ENCODE data around the gene BLM. TPM values are rescaled to one million over a fixed set of nuclear protein-coding genes. Genes with fewer than 3 reads are reported as not detected.

The BLM gene
- polyA plus RNA-seq, 1 of the 3 experiments (the other 2 are of a cell fraction) = 2.7 TPM

DNA sequence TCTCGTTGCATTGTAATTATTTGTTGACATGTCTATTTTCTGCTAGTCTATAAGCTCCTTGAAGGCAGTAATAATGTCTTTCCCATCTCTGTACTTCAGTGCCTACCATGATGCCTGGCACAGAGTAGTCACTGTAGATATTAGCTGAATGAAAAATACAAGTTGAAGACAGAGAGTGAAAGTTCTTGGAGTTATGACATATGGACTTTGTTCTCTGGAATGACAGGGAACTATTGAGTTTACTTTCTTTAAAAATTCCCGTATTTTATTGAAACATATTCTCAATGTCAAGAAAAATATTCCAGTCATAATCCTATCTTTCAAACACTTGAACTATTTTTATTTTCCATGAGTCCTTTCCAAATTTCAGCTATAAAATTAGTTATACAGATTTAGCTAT lies 3.0 kb downstream of the BLM start:
- TF ChIP-seq TEAD4 (IDR thresholded peaks at IDR 0.05; ENCODE audit: borderline replicate concordance, insufficient read depth) (no peak), MAX (IDR thresholded peaks at IDR 0.05; ENCODE audit: low read depth) (no peak), SIN3A (IDR thresholded peaks at IDR 0.05; ENCODE audit: borderline replicate concordance, low read depth, low read length) (no peak), EP300 (IDR thresholded peaks at IDR 0.05; ENCODE audit: borderline replicate concordance in 1 of 2, low read depth in 1 of 2, low read length in 1 of 2) (no peak), POLR2AphosphoS5 (IDR thresholded peaks at IDR 0.05; ENCODE audit: low read depth, low read length) (no peak), IRF3 (IDR thresholded peaks at IDR 0.05; ENCODE audit: low read depth, low read length) (no peak), RCOR1 (IDR thresholded peaks at IDR 0.05; ENCODE audit: low read length) (no peak), FOXJ3 (CRISPR knock-in tag; IDR thresholded peaks at IDR 0.05) (no peak), USF1 (IDR thresholded peaks at IDR 0.05; ENCODE audit: borderline replicate concordance, low read depth) (no peak), RFX5 (IDR thresholded peaks at IDR 0.05; ENCODE audit: low read length) (no peak), GATA2 (CRISPR knock-in tag; IDR thresholded peaks at IDR 0.05) (no peak), TAF1 (IDR thresholded peaks at IDR 0.05; ENCODE audit: borderline replicate concordance, low read depth, low read length) (no peak), JUND (IDR thresholded peaks at IDR 0.05) (no peak), CHD2 (IDR thresholded peaks at IDR 0.05; ENCODE audit: low read length, partially characterized antibody) (no peak), GABPA (IDR thresholded peaks at IDR 0.05; ENCODE audit: low read depth) (no peak)
- TF ChIP-seq, protein P1, sequence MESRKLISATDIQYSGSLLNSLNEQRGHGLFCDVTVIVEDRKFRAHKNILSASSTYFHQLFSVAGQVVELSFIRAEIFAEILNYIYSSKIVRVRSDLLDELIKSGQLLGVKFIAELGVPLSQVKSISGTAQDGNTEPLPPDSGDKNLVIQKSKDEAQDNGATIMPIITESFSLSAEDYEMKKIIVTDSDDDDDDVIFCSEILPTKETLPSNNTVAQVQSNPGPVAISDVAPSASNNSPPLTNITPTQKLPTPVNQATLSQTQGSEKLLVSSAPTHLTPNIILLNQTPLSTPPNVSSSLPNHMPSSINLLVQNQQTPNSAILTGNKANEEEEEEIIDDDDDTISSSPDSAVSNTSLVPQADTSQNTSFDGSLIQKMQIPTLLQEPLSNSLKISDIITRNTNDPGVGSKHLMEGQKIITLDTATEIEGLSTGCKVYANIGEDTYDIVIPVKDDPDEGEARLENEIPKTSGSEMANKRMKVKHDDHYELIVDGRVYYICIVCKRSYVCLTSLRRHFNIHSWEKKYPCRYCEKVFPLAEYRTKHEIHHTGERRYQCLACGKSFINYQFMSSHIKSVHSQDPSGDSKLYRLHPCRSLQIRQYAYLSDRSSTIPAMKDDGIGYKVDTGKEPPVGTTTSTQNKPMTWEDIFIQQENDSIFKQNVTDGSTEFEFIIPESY (IDR thresholded peaks at IDR 0.05; ENCODE audit: borderline replicate concordance, low read depth) = no peak
- TF ChIP-seq, protein P2, sequence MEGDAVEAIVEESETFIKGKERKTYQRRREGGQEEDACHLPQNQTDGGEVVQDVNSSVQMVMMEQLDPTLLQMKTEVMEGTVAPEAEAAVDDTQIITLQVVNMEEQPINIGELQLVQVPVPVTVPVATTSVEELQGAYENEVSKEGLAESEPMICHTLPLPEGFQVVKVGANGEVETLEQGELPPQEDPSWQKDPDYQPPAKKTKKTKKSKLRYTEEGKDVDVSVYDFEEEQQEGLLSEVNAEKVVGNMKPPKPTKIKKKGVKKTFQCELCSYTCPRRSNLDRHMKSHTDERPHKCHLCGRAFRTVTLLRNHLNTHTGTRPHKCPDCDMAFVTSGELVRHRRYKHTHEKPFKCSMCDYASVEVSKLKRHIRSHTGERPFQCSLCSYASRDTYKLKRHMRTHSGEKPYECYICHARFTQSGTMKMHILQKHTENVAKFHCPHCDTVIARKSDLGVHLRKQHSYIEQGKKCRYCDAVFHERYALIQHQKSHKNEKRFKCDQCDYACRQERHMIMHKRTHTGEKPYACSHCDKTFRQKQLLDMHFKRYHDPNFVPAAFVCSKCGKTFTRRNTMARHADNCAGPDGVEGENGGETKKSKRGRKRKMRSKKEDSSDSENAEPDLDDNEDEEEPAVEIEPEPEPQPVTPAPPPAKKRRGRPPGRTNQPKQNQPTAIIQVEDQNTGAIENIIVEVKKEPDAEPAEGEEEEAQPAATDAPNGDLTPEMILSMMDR (IDR thresholded peaks at IDR 0.05) = no peak
- TF ChIP-seq, protein P3, sequence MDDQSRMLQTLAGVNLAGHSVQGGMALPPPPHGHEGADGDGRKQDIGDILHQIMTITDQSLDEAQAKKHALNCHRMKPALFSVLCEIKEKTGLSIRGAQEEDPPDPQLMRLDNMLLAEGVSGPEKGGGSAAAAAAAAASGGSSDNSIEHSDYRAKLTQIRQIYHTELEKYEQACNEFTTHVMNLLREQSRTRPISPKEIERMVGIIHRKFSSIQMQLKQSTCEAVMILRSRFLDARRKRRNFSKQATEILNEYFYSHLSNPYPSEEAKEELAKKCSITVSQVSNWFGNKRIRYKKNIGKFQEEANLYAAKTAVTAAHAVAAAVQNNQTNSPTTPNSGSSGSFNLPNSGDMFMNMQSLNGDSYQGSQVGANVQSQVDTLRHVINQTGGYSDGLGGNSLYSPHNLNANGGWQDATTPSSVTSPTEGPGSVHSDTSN (IDR thresholded peaks at IDR 0.05) = no peak
- ChIA-PET CTCF (interaction anchor here (0.6 kb wide), 1 partner anchor 1225 kb away, joined by 3 read pairs; no protein-coding TSS in a partner anchor), POLR2A (no interaction called here)
- WGBS (ENCODE audit: low lambda C conversion rate) = 85% methylated on average over 2 of the region's 2 CpGs
- Histone ChIP-seq H3K27ac (ENCODE audit: low read depth in 2 of 2, low read length in 1 of 2) (no peak overlapping the region), H4K20me1 (ENCODE audit: insufficient read depth) (no peaks in the 10 kb centered on the region), H3K4me2 (no peak overlapping the region), H3K79me2 (ENCODE audit: insufficient read depth) (peaks cover 51% of the 10 kb centered on the region), H3K36me3 (replicated peaks in 1 of 2; ENCODE audit: control insufficient read depth in 1 of 2, insufficient read depth in 2 of 2, low read length in 1 of 2) (peaks cover 0 to 5% of the 10 kb centered on the region in 2 experiments), H3K9ac (no peak overlapping the region), H2AFZ (ENCODE audit: low read depth) (no peak overlapping the region), H3K9me3 (no peaks in the 10 kb centered on the region), H3K4me1 (ENCODE audit: control insufficient read depth in 1 of 2, insufficient read depth in 2 of 2, low read depth in 1 of 2, low read length in 1 of 2) (peaks cover 6 to 9% of the 10 kb centered on the region in 2 experiments; a peak in 3 of 4 replicates), H3F3A (replicated peaks; ENCODE audit: insufficient read depth) (peaks cover 12% of the 10 kb centered on the region), H3K4me3 (ENCODE audit: low read depth in 2 of 2, low read length in 1 of 2) (no peak overlapping the region), H3K9me2 (no peaks in the 10 kb centered on the region), H3K27me3 (ENCODE audit: insufficient read depth) (no peaks in the 10 kb centered on the region)
- no peak for DNase-seq

Measured in SK-N-SH (cell line).